H1 (cell line): Measurements from ENCODE around the gene KRAS. TPM values are rescaled to one million over a fixed set of nuclear protein-coding genes. Genes with fewer than 3 reads are reported as not detected.

Experiments used
- CTCF ChIA-PET: fragments of 300-600 bp; sonication (Branson Sonifier 250); formaldehyde crosslinking; loops from one replicate; lab custom pipeline; 2021; ENCODE audit not compliant: partially characterized antibody; lab: Charles Lee
- POLR2A ChIA-PET: fragments of 300-600 bp; sonication (Branson Sonifier 250); formaldehyde crosslinking; loops from one replicate; lab custom pipeline; 2021; ENCODE audit warnings: inconsistent platforms; ENCODE audit not compliant: partially characterized antibody; lab: Charles Lee
- DNase-seq, 2 experiments: peaks; one replicate each; pipeline versions ENCODE4 v3.0.0 to v3.0.0-alpha.2; 2010 to 2022; ENCODE audit warnings: low spot score in 2 of 2, low read depth in 1 of 2, mixed read lengths in 1 of 2
- FAIRE-seq: peaks from 2 replicates; lab custom pipeline; 2011; peaks lifted over from hg19 to GRCh38; lab: Jason Lieb, UNC
- H2AFZ ChIP-seq: 2 replicates; pipeline ENCODE4 v1.8.1; 2012; ENCODE audit warnings: low read length, inconsistent platforms
- H2AK5ac ChIP-seq: 2 replicates; pipeline ENCODE4 v1.6.1; 2013; ENCODE audit warnings: low read depth, low read length
- H2BK120ac ChIP-seq: replicated peaks from 2 replicates; pipeline ENCODE3; 2013; ENCODE audit warnings: low read depth, low read length, inconsistent platforms
- H2BK12ac ChIP-seq: 2 replicates; pipeline ENCODE4 v1.6.1; 2013; ENCODE audit warnings: low read depth, low read length
- H2BK15ac ChIP-seq: 2 replicates; pipeline ENCODE4 v1.6.1; 2013; ENCODE audit warnings: low read length
- H2BK20ac ChIP-seq: 2 replicates; pipeline ENCODE4 v1.6.1; 2013; ENCODE audit warnings: low read length
- H2BK5ac ChIP-seq: 2 replicates; pipeline ENCODE4 v1.6.1; 2013; ENCODE audit warnings: low read depth, low read length
- H3K14ac ChIP-seq: 2 replicates; pipeline ENCODE4 v1.6.1; 2013; ENCODE audit warnings: inconsistent platforms; ENCODE audit not compliant: insufficient read length
- H3K18ac ChIP-seq: 2 replicates; pipeline ENCODE4 v1.6.1; 2013; ENCODE audit warnings: low read length; ENCODE audit errors: extremely low read depth
- H3K23ac ChIP-seq: 2 replicates; pipeline ENCODE4 v1.6.1; 2013; ENCODE audit warnings: inconsistent platforms; ENCODE audit not compliant: insufficient read length
- H3K23me2 ChIP-seq: 2 replicates; pipeline ENCODE4 v1.6.1; 2013; ENCODE audit warnings: low read depth, low read length
- H3K27ac ChIP-seq: 2 replicates; pipeline ENCODE4 v1.6.1; 2011; ENCODE audit warnings: low read depth, low read length, inconsistent platforms
- H3K27me3 ChIP-seq, 4 experiments: replicated peaks in 1 of 4; 1 replicate in 1 of 4; 2 replicates in 3 of 4; pipeline versions ENCODE4 v1.6.1 to v1.8.1; 2011 to 2013; ENCODE audit warnings: low read length in 3 of 4, mild to moderate bottlenecking in 3 of 4, inconsistent platforms in 2 of 4, mixed read lengths in 2 of 4, moderate library complexity in 1 of 4; ENCODE audit not compliant: control insufficient read depth in 3 of 4, insufficient read depth in 3 of 4; ENCODE audit errors: extremely low read depth in 1 of 4
- H3K36me3 ChIP-seq, 4 experiments: 2 replicates each; pipeline versions ENCODE4 v1.6.1 to v1.8.1; 2011 to 2013; ENCODE audit warnings: mild to moderate bottlenecking in 4 of 4, low read length in 3 of 4, moderate library complexity in 2 of 4, control low read depth in 1 of 4, inconsistent platforms in 1 of 4; ENCODE audit not compliant: insufficient read depth in 4 of 4, control insufficient read depth in 2 of 4
- H3K4ac ChIP-seq: replicated peaks from 2 replicates; pipeline ENCODE3; 2013; ENCODE audit warnings: low read length, low read depth, mixed read lengths, inconsistent platforms; ENCODE audit not compliant: insufficient read length
- H3K4me1 ChIP-seq, 4 experiments: replicated peaks in 1 of 4; 1 replicate in 1 of 4; 2 replicates in 3 of 4; pipeline versions ENCODE4 v1.6.1 to v1.8.1; 2011 to 2013; ENCODE audit warnings: low read length in 3 of 4, inconsistent platforms in 2 of 4, mixed read lengths in 1 of 4; ENCODE audit not compliant: insufficient read depth in 4 of 4, control insufficient read depth in 3 of 4
- H3K4me2 ChIP-seq, 2 experiments: 2 replicates each; pipeline versions ENCODE4 v1.6.1 to v1.8.1; 2011 to 2013; ENCODE audit warnings: low read depth in 2 of 2, low read length in 2 of 2, control low read depth in 1 of 2, inconsistent platforms in 1 of 2, mild to moderate bottlenecking in 1 of 2; ENCODE audit not compliant: insufficient read depth in 1 of 2
- H3K4me3 ChIP-seq, 4 experiments: fragments of 200-600, 300-600 bp in 1 of 4; sonication (generic), shearing (Covaris generic), sonication (Bioruptor Twin) in 1 of 4; 2 replicates each; pipeline versions ENCODE4 v1.5.1 to v1.8.1; 2011 to 2016; ENCODE audit warnings: low read length in 4 of 4, low read depth in 3 of 4, control low read depth in 2 of 4, inconsistent platforms in 2 of 4, mild to moderate bottlenecking in 2 of 4, mixed read lengths in 1 of 4, moderate library complexity in 1 of 4; ENCODE audit not compliant: insufficient read depth in 2 of 4; ENCODE audit errors: extremely low read depth in 1 of 4
- H3K56ac ChIP-seq: replicated peaks from 2 replicates; pipeline ENCODE3; 2013; ENCODE audit warnings: low read depth, mild to moderate bottlenecking, mixed read lengths, low read length, inconsistent platforms; ENCODE audit not compliant: insufficient read length
- H3K79me1 ChIP-seq: 2 replicates; pipeline ENCODE4 v1.6.1; 2013; ENCODE audit warnings: low read depth, low read length, control low read depth
- H3K79me2 ChIP-seq, 2 experiments: 2 replicates each; pipeline versions ENCODE4 v1.6.1 to v1.8.1; 2012 to 2013; ENCODE audit warnings: low read length in 2 of 2, mild to moderate bottlenecking in 2 of 2, inconsistent platforms in 1 of 2; ENCODE audit not compliant: insufficient read depth in 2 of 2, control insufficient read depth in 1 of 2
- H3K9ac ChIP-seq, 4 experiments: replicated peaks in 1 of 4; 1 replicate in 1 of 4; 2 replicates in 3 of 4; pipeline versions ENCODE4 v1.6.1 to v1.8.1; 2011 to 2013; ENCODE audit warnings: low read depth in 3 of 4, low read length in 3 of 4, control low read depth in 2 of 4, mild to moderate bottlenecking in 2 of 4, moderate library complexity in 2 of 4, inconsistent platforms in 1 of 4; ENCODE audit errors: extremely low read depth in 1 of 4
- H3K9me3 ChIP-seq, 2 experiments: 2 replicates each; pipeline versions ENCODE4 v1.6.1 to v1.8.1; 2012 to 2013; ENCODE audit warnings: mild to moderate bottlenecking in 2 of 2, moderate library complexity in 2 of 2, control low read depth in 1 of 2, inconsistent platforms in 1 of 2, low read depth in 1 of 2, low read length in 1 of 2, mixed read lengths in 1 of 2; ENCODE audit not compliant: insufficient read depth in 2 of 2
- H4K20me1 ChIP-seq, 2 experiments: replicated peaks in 1 of 2; 2 replicates each; pipeline versions ENCODE3 to v1.8.1; 2011 to 2013; ENCODE audit warnings: inconsistent platforms in 2 of 2, low read length in 2 of 2, mild to moderate bottlenecking in 1 of 2; ENCODE audit not compliant: insufficient read depth in 2 of 2, control insufficient read depth in 1 of 2
- H4K5ac ChIP-seq: 2 replicates; pipeline ENCODE4 v1.6.1; 2013; ENCODE audit warnings: low read length, low read depth, mixed read lengths, inconsistent platforms; ENCODE audit not compliant: insufficient read length
- H4K8ac ChIP-seq: 2 replicates; pipeline ENCODE4 v1.8.0; 2013; ENCODE audit warnings: mild to moderate bottlenecking, moderate library complexity, low read length, inconsistent platforms; ENCODE audit not compliant: insufficient read depth; ENCODE audit errors: extremely low read depth
- H4K91ac ChIP-seq: replicated peaks from 2 replicates; pipeline ENCODE3; 2013; ENCODE audit warnings: low read length, mixed read lengths, inconsistent platforms; ENCODE audit not compliant: insufficient read length
- CEBPB ChIP-seq: IDR thresholded peaks from 2 replicates; pipeline ENCODE4 v1.6.1; 2012; ENCODE audit warnings: low read depth, low read length
- CHD1 ChIP-seq: IDR thresholded peaks from 2 replicates; pipeline ENCODE4 v1.6.1; 2012; ENCODE audit warnings: low read depth, low read length, improper control_type of control experiment
- CHD2 ChIP-seq: IDR thresholded peaks from 2 replicates; pipeline ENCODE4 v1.6.1; 2012; ENCODE audit warnings: low read length, improper control_type of control experiment
- CTBP2 ChIP-seq: IDR thresholded peaks from 2 replicates; pipeline ENCODE4 v1.7.0; 2011; ENCODE audit warnings: borderline replicate concordance, mild to moderate bottlenecking, moderate library complexity, mixed read lengths, low read length; ENCODE audit not compliant: insufficient read depth, insufficient read length
- HDAC6 ChIP-seq: IDR thresholded peaks from one replicate; pipeline ENCODE4 v1.7.1; 2012; ENCODE audit warnings: low read depth, mild to moderate bottlenecking, inconsistent platforms, low read length, moderate library complexity
- NANOG ChIP-seq: IDR thresholded peaks from 2 replicates; pipeline ENCODE4 v1.6.1; 2011; ENCODE audit warnings: low read length, low read depth, mild to moderate bottlenecking, inconsistent platforms; ENCODE audit not compliant: insufficient read depth, poor library complexity, severe bottlenecking
- POLR2A ChIP-seq, 2 experiments: IDR thresholded peaks; 1 replicate in 1 of 2; 2 replicates in 1 of 2; pipeline ENCODE4 v1.6.1; 2011; ENCODE audit warnings: low read depth in 2 of 2, low read length in 2 of 2, mild to moderate bottlenecking in 2 of 2; ENCODE audit errors: control extremely low read depth in 1 of 2
- RFX5 ChIP-seq: IDR thresholded peaks from 2 replicates; pipeline ENCODE4 v1.6.1; 2011; ENCODE audit warnings: low read depth, low read length, improper control_type of control experiment, borderline replicate concordance
- SP4 ChIP-seq: IDR thresholded peaks from 2 replicates; pipeline ENCODE4 v1.6.1; 2012; ENCODE audit warnings: low read length, inconsistent platforms
- SRF ChIP-seq: IDR thresholded peaks from 2 replicates; pipeline ENCODE4 v1.6.1; 2011; ENCODE audit warnings: mild to moderate bottlenecking, low read depth, low read length, moderate library complexity
- TAF1 ChIP-seq: IDR thresholded peaks from 2 replicates; pipeline ENCODE4 v1.6.1; 2011; ENCODE audit warnings: mild to moderate bottlenecking, low read depth, low read length
- WGBS, 2 experiments: shearing (Covaris generic) in 1 of 2; methylation state at CpG; one replicate each; pipeline versions ENCODE4 v1.1.6 to v1.1.7; 2013 to 2015; ENCODE audit warnings: low lambda C conversion rate in 2 of 2, mixed read lengths in 2 of 2, inconsistent platforms in 1 of 2, low coverage in 1 of 2, missing lambda C conversion rate in 1 of 2; ENCODE audit not compliant: insufficient replicate concordance in 2 of 2, insufficient coverage in 1 of 2, insufficient read length in 1 of 2; ENCODE audit errors: extremely low coverage in 1 of 2, missing lambda C conversion rate in 1 of 2; 5-methylcytosine and 5-hydroxymethylcytosine counted together
- polyA plus RNA-seq, 7 experiments: library from polyadenylated mRNA; depleted of rRNA in 3 of 7; stranded (reverse) in 5 of 7; unstranded in 2 of 7; fragments of >200 nt in 5 of 7; fragments of 200-250 nt in 2 of 7; gene quantifications; 1 replicate in 5 of 7; 2 replicates in 1 of 7; 4 replicates in 1 of 7; pipeline versions ENCODE4 v1.2.1 to v1.2.3, GENCODE V29; 2011 to 2013; ENCODE audit warnings: missing spikeins in 2 of 7, mixed read lengths in 2 of 7
- total RNA-seq: library from RNA; stranded (reverse); fragmentation: NEBNext Ultra II Directional; extraction: Animal tissue kit (Norgen Biotek cat#: 25700); gene quantifications from 2 replicates; pipeline ENCODE4 v1.2.1, GENCODE V29; 2021

Gene KRAS
- total and polyA plus RNA-seq, 2 of the 8 experiments (the other 6 are each of a cell fraction or from before 2014, with no cell fraction given), result 24.8 to 64.6 TPM

DNA sequence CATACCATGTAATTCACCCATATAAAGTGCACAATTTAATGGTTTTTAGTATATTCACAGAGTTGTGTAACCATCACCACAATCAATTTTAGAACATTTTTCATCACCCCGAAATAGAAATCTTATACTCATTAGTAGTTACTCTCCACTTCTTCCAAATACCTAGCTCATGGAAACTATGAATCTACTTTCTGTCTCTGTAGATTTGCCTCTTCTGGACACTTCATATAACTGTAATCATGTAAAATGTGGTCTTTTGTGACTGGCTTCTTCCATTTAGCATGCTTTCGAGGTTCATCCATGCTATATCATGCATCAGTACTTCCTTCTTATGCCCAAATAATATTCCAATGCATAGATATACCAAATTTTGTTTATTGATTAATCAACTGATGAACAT, 66.6 kb downstream of the KRAS start:
- Histone ChIP-seq H2AFZ (no peak overlapping the region), H4K20me1 (no peaks in the 10 kb centered on the region), H2BK5ac (no peak overlapping the region), H3K79me1 (no peaks in the 10 kb centered on the region), H3K27ac (no peak overlapping the region), H4K91ac (no peak overlapping the region), H2BK12ac (no peak overlapping the region), H3K27me3 (no peaks in the 10 kb centered on the region), H3K4me1 (no peaks in the 10 kb centered on the region), H2BK15ac (no peak overlapping the region), H3K18ac (no peak overlapping the region), H4K5ac (no peak overlapping the region), H3K4ac (no peak overlapping the region), H4K8ac (no peak overlapping the region), H3K14ac (no peak overlapping the region), H2BK20ac (no peak overlapping the region), H3K56ac (no peak overlapping the region), H3K23ac (no peak overlapping the region), H3K36me3 (no peaks in the 10 kb centered on the region), H3K23me2 (no peaks in the 10 kb centered on the region), H3K9ac (no peak overlapping the region), H3K79me2 (no peaks in the 10 kb centered on the region), H3K4me2 (no peak overlapping the region), H3K9me3 (no peaks in the 10 kb centered on the region), H2AK5ac (no peak overlapping the region), H2BK120ac (no peak overlapping the region), H3K4me3 (no peak overlapping the region)
- 62% methylated on average over 2 of the region's 2 CpGs; no CpG with 5 or more reads in 1 of the 2 experiments for WGBS, 2 experiments
- FAIRE-seq, result no peak
- POLR2A ChIA-PET, result no interaction called here
- CTCF ChIA-PET, result interaction anchor here (0.6 to 1.0 kb wide), 2 partner anchors 26 to 36 kb away, joined by 3 read pairs; no protein-coding TSS in a partner anchor
- no peak for DNase-seq
- TF ChIP-seq CHD1 (no peak), CTBP2 (no peak), HDAC6 (no peak), SRF (no peak), NANOG (no peak), CEBPB (no peak), RFX5 (no peak), SP4 (no peak), CHD2 (no peak), POLR2A (IDR thresholded peaks at IDR 0.05; ENCODE audit: control extremely low read depth in 1 of 2, low read depth in 2 of 2, low read length in 2 of 2) (no peak), TAF1 (no peak)
